Measurements from ENCODE around the gene ADAM12. TPM values are rescaled to one million over a fixed set of nuclear protein-coding genes. Genes with fewer than 3 reads are reported as not detected.

Gene ADAM12
- total and polyA plus RNA-seq, 7 donors = 0.01 to 3.3 (median 0.24) TPM; not detected in 2

GRCh38 chr10:126407831-126408230, 19.6 kb upstream of the ADAM12 start:
- TF ChIP-seq CTCF (IDR thresholded peaks at IDR 0.05) = no peak
- no peaks in the 10 kb centered on the region for H3K27me3 ChIP-seq (ENCODE audit: insufficient read depth in 3 of 3, low read length in 2 of 3)
- 70 to 78% (median 75%) methylated on average over 2 of the region's 2 CpGs for WGBS, 3 donors
- no peak for DNase-seq
- intact Hi-C loops (cut with DNase I) = no loop called here
- no peaks in the 10 kb centered on the region for H3K36me3 ChIP-seq (ENCODE audit: insufficient read depth in 1 of 2, low read depth in 1 of 2)
- no peak for ATAC-seq
- H3K4me3 ChIP-seq = no peak overlapping the region
- H3K4me1 ChIP-seq = no peaks in the 10 kb centered on the region
- H3K27ac ChIP-seq = no peak overlapping the region
- H3K9me3 ChIP-seq = no peaks in the 10 kb centered on the region

GRCh38 chr10:126405239-126405775, 17.0 kb upstream of the ADAM12 start:
- ATAC-seq = no peak
- no peak overlapping the region for H3K27ac ChIP-seq
- no peaks in the 10 kb centered on the region for H3K27me3 ChIP-seq (ENCODE audit: insufficient read depth in 3 of 3, low read length in 2 of 3)
- H3K36me3 ChIP-seq (ENCODE audit: insufficient read depth in 1 of 2, low read depth in 1 of 2) = no peaks in the 10 kb centered on the region
- H3K4me1 ChIP-seq = no peaks in the 10 kb centered on the region
- intact Hi-C loops (cut with DNase I) = no loop called here
- H3K9me3 ChIP-seq = no peaks in the 10 kb centered on the region
- no peak for DNase-seq
- no peak overlapping the region for H3K4me3 ChIP-seq
- TF ChIP-seq CTCF (IDR thresholded peaks at IDR 0.05) = no peak
- 81 to 86% (median 82%) methylated on average over 6 of the region's 6 CpGs for WGBS, 3 donors

- DNase-seq = no peak
- Histone ChIP-seq H3K9me3 (no peaks in the 10 kb centered on the region), H3K36me3 (ENCODE audit: insufficient read depth in 1 of 2, low read depth in 1 of 2) (no peaks in the 10 kb centered on the region), H3K4me3 (no peak overlapping the region), H3K4me1 (no peaks in the 10 kb centered on the region), H3K27me3 (ENCODE audit: insufficient read depth in 3 of 3, low read length in 2 of 3) (no peaks in the 10 kb centered on the region), H3K27ac (no peak overlapping the region)
- no peak for TF ChIP-seq CTCF (IDR thresholded peaks at IDR 0.05)
- WGBS, 3 donors = 76 to 86% (median 84%) methylated on average over 7 of the region's 7 CpGs
- intact Hi-C loops (cut with DNase I) = no loop called here
- ATAC-seq = no peak
These were observed 14.7 kb upstream of the ADAM12 start for GRCh38 chr10:126402721-126403695.

- H3K27me3 ChIP-seq (ENCODE audit: insufficient read depth in 3 of 3, low read length in 2 of 3) = no peaks in the 10 kb centered on the region
- WGBS, 3 donors = 78 to 87% (median 84%) methylated on average over 4 of the region's 4 CpGs
- DNase-seq (no peak), ATAC-seq (no peak)
- intact Hi-C loops (cut with DNase I) = no loop called here
- no peak overlapping the region for H3K27ac ChIP-seq
- TF ChIP-seq CTCF (IDR thresholded peaks at IDR 0.05) = no peak
- no peaks in the 10 kb centered on the region for H3K9me3 ChIP-seq
- H3K4me3 ChIP-seq = no peak overlapping the region
- H3K4me1 ChIP-seq = no peaks in the 10 kb centered on the region
- H3K36me3 ChIP-seq (ENCODE audit: insufficient read depth in 1 of 2, low read depth in 1 of 2) = no peaks in the 10 kb centered on the region
These were observed 12.4 kb upstream of the ADAM12 start for GRCh38 chr10:126400641-126401040.
